ENCODE results near the gene FADS1.

Gene FADS1

GRCh38 chr11:61833471-61833870, 16.7 kb upstream of the FADS1 start:
- Histone ChIP-seq H3K27me3 (ENCODE audit: insufficient read depth, poor library complexity, severe bottlenecking) (peaks cover 17% of the 10 kb centered on the region), H3K27ac (replicated peaks) (no peak overlapping the region), H3K4me3 (replicated peaks; ENCODE audit: insufficient read depth, low read length) (no peak overlapping the region)
- DNase-seq (ENCODE audit: low read depth in 1 of 2, low spot score in 1 of 2): no peak
- no peak for TF ChIP-seq CTCF (IDR thresholded peaks at IDR 0.05; ENCODE audit: insufficient read depth, low read length)
- no peak for TF ChIP-seq SPI1 (IDR thresholded peaks at IDR 0.05; ENCODE audit: borderline replicate concordance, low read depth)
- no peak for TF ChIP-seq POLR2AphosphoS5 (IDR thresholded peaks at IDR 0.05; ENCODE audit: low read depth)
- no peak for TF ChIP-seq REST (IDR thresholded peaks at IDR 0.05; ENCODE audit: insufficient replicate concordance, low read depth)
- TF ChIP-seq GABPA (IDR thresholded peaks at IDR 0.05; ENCODE audit: low read depth): no peak

- H3K4me3 ChIP-seq (replicated peaks; ENCODE audit: insufficient read depth, low read length): no peak overlapping the region
- no peak for TF ChIP-seq SPI1 (IDR thresholded peaks at IDR 0.05; ENCODE audit: borderline replicate concordance, low read depth)
- no peak for TF ChIP-seq GABPA (IDR thresholded peaks at IDR 0.05; ENCODE audit: low read depth)
- TF ChIP-seq REST (IDR thresholded peaks at IDR 0.05; ENCODE audit: insufficient replicate concordance, low read depth): no peak
- TF ChIP-seq CTCF (IDR thresholded peaks at IDR 0.05; ENCODE audit: insufficient read depth, low read length): no peak
Measured at GRCh38 chr11:61832754-61833153, 16.0 kb upstream of the FADS1 start.

GRCh38 chr11:61832207-61832606, 15.4 kb upstream of the FADS1 start:
- Histone ChIP-seq H3K27me3 (ENCODE audit: insufficient read depth, poor library complexity, severe bottlenecking) (peaks cover 28% of the 10 kb centered on the region), H3K27ac (replicated peaks) (no peak overlapping the region), H3K4me3 (replicated peaks; ENCODE audit: insufficient read depth, low read length) (no peak overlapping the region)
- TF ChIP-seq CTCF (IDR thresholded peaks at IDR 0.05; ENCODE audit: insufficient read depth, low read length): no peak
- no peak for TF ChIP-seq GABPA (IDR thresholded peaks at IDR 0.05; ENCODE audit: low read depth)
- TF ChIP-seq POLR2AphosphoS5 (IDR thresholded peaks at IDR 0.05; ENCODE audit: low read depth): no peak
- TF ChIP-seq REST (IDR thresholded peaks at IDR 0.05; ENCODE audit: insufficient replicate concordance, low read depth): peak; percentile 80
- TF ChIP-seq SPI1 (IDR thresholded peaks at IDR 0.05; ENCODE audit: borderline replicate concordance, low read depth): no peak
- DNase-seq (ENCODE audit: low read depth in 1 of 2, low spot score in 1 of 2): no peak

More at GRCh38 chr11:61832754-61833153, 16.0 kb upstream of the FADS1 start:
- no peak for DNase-seq (ENCODE audit: low read depth in 1 of 2, low spot score in 1 of 2)
- Histone ChIP-seq H3K27ac (replicated peaks) (no peak overlapping the region), H3K27me3 (ENCODE audit: insufficient read depth, poor library complexity, severe bottlenecking) (peaks cover 24% of the 10 kb centered on the region)

All from HL-60 (cell line).